H1 (cell line): ENCODE results near the gene GLUL.

ENCODE experiments used
- CBX8 ChIP-seq: fragments of 300-800, 300-1000 bp; sonication (generic); IDR thresholded peaks from 2 replicates; pipeline ENCODE4 v1.7.1; 2016; ENCODE audit warnings: low read depth, low read length, borderline replicate concordance
- CREB1 ChIP-seq: IDR thresholded peaks from 2 replicates; pipeline ENCODE4 v1.6.1; 2012; ENCODE audit warnings: inconsistent platforms
- CTCF ChIP-seq, 3 experiments: IDR thresholded peaks; 1 replicate in 2 of 3; 2 replicates in 1 of 3; pipeline versions ENCODE4 v1.5.1 to v1.6.1; 2011; ENCODE audit warnings: low read length in 3 of 3, mild to moderate bottlenecking in 3 of 3, inconsistent platforms in 2 of 3, low read depth in 1 of 3, moderate library complexity in 1 of 3; ENCODE audit not compliant: insufficient read depth in 1 of 3; ENCODE audit errors: control extremely low read depth in 1 of 3
- EP300 ChIP-seq, 2 experiments: IDR thresholded peaks; 1 replicate in 1 of 2; 2 replicates in 1 of 2; pipeline ENCODE4 v1.6.1; 2011 to 2012; ENCODE audit warnings: low read depth in 2 of 2, low read length in 2 of 2, mild to moderate bottlenecking in 2 of 2, borderline replicate concordance in 1 of 2, inconsistent platforms in 1 of 2, moderate library complexity in 1 of 2
- EZH2 ChIP-seq: fragments of 200-600 bp; sonication (generic); IDR thresholded peaks from 2 replicates; pipeline ENCODE4 v1.7.1; 2012; ENCODE audit warnings: low read depth, mild to moderate bottlenecking, moderate library complexity, low read length, inconsistent platforms; ENCODE audit not compliant: severe bottlenecking
- NRF1 ChIP-seq: IDR thresholded peaks from 2 replicates; pipeline ENCODE4 v1.6.1; 2011; ENCODE audit warnings: mild to moderate bottlenecking, low read depth, low read length, improper control_type of control experiment
- POLR2AphosphoS5 ChIP-seq: IDR thresholded peaks from 2 replicates; pipeline ENCODE4 v1.6.1; 2011; ENCODE audit warnings: low read depth, low read length
- POU5F1 ChIP-seq: IDR thresholded peaks from 2 replicates; pipeline ENCODE4 v1.6.1; 2011; ENCODE audit warnings: low read depth, mild to moderate bottlenecking, low read length, moderate library complexity
- TEAD4 ChIP-seq: IDR thresholded peaks from 2 replicates; pipeline ENCODE4 v1.6.1; 2012; ENCODE audit warnings: low read depth, low read length, inconsistent platforms, mixed read lengths
- YY1 ChIP-seq: IDR thresholded peaks from 2 replicates; pipeline ENCODE4 v1.6.1; 2011; ENCODE audit warnings: low read depth, mild to moderate bottlenecking, low read length
- TF ChIP-seq, protein P1 (sequence below): IDR thresholded peaks from 2 replicates; pipeline ENCODE4 v1.6.1; 2012; ENCODE audit warnings: inconsistent platforms
- TF ChIP-seq, protein P2 (sequence below): IDR thresholded peaks from 2 replicates; pipeline ENCODE4 v1.6.1; 2011; ENCODE audit warnings: low read length, improper control_type of control experiment
- TF ChIP-seq, protein P3 (sequence below): IDR thresholded peaks from 2 replicates; pipeline ENCODE4 v1.6.1; 2011; ENCODE audit warnings: low read depth, mild to moderate bottlenecking, low read length; ENCODE audit not compliant: insufficient read depth

- TF ChIP-seq CTCF (IDR thresholded peaks at IDR 0.05; ENCODE audit: control extremely low read depth in 1 of 3, insufficient read depth in 1 of 3, low read depth in 1 of 3, low read length in 3 of 3): no peak
- TF ChIP-seq EP300 (IDR thresholded peaks at IDR 0.05; ENCODE audit: borderline replicate concordance in 1 of 2, low read depth in 2 of 2, low read length in 2 of 2): no peak
- TF ChIP-seq TEAD4: no peak
- TF ChIP-seq POLR2AphosphoS5: no peak
- TF ChIP-seq, protein P1, sequence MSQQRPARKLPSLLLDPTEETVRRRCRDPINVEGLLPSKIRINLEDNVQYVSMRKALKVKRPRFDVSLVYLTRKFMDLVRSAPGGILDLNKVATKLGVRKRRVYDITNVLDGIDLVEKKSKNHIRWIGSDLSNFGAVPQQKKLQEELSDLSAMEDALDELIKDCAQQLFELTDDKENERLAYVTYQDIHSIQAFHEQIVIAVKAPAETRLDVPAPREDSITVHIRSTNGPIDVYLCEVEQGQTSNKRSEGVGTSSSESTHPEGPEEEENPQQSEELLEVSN: no peak
- no peak for TF ChIP-seq CREB1
- TF ChIP-seq, protein P2, sequence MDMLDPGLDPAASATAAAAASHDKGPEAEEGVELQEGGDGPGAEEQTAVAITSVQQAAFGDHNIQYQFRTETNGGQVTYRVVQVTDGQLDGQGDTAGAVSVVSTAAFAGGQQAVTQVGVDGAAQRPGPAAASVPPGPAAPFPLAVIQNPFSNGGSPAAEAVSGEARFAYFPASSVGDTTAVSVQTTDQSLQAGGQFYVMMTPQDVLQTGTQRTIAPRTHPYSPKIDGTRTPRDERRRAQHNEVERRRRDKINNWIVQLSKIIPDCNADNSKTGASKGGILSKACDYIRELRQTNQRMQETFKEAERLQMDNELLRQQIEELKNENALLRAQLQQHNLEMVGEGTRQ: no peak
- TF ChIP-seq CBX8: no peak
- no peak for TF ChIP-seq POU5F1
- no peak for TF ChIP-seq NRF1
- TF ChIP-seq, protein P3, sequence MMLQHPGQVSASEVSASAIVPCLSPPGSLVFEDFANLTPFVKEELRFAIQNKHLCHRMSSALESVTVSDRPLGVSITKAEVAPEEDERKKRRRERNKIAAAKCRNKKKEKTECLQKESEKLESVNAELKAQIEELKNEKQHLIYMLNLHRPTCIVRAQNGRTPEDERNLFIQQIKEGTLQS: no peak
- TF ChIP-seq EZH2: no peak
- TF ChIP-seq YY1: no peak
These were observed 23.7 kb downstream of the GLUL start for GRCh38 chr1:182367926-182368325.
